Stimulated activated CD8-positive, alpha-beta memory T cell treated with anti-CD3 and anti-CD28 coated beads, Interleukin-4, amount 100 ng/mL, for 1 hour (primary cell): ENCODE results near the gene DMD.
"Not testable (repeated sequence)": the region's sequence is repeated elsewhere in the genome, so short reads cannot be mapped to it uniquely, and the experiment has no call there.

Experiments used
- DNase-seq, 2 donors: peaks; one replicate each; pipeline ENCODE4 v3.0.0-alpha.2; 2020; ENCODE audit warnings: low read depth in 2 of 2, low spot score in 1 of 2

The DMD gene

DNA sequence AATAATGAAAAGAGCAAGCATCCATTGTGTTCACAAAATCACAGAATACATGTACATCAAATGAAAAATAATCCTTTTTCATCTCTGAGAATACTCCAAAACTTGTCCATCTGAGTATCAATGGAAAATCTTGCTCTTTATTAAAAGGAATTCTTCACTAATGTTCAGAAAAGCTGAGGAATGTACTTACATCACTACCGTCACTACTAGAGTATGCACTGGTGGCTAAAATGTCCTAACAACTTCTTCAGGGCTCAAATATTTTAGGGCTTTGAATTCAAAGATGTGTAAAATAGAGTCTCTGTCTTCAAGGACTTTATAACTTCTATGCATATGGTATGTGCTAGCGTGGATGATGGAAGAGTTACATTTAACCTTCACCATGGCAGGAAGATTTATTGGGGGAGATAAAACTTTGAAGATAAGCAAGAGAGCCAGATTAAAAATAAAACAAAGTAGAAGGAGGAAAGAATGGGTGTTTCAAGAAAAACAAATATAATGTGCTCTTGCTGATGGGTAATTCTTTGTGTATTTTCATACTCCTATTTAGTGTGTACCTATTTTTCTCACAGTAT is 55.1 kb downstream of the DMD start:
- no peak for DNase-seq

- no peak for DNase-seq
Measured at GRCh38 chrX:33149580-33149979, 61.8 kb downstream of the DMD start.

DNA sequence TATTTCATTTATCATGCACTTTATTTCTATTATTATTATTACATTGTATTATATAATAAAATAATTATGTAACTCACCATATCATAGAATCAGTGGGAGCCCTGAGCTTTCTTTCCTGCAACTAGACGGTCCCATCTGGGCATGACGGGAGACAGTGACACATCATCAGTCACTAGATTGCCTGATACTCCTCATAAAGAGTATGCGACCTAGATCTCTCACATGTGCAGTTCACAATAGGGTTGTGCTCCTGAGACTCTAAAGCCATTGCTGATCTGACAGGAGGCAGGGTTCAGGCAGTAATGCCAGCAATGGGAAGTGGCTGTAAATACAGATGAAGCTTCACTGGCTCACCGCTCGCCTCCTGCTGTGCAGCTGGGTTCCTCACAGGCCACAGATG is 62.3 kb downstream of the DMD start:
- DNase-seq, result no peak

GRCh38 chrX:33142331-33142730 is 69.0 kb downstream of the DMD start:
- no peak for DNase-seq

DNA sequence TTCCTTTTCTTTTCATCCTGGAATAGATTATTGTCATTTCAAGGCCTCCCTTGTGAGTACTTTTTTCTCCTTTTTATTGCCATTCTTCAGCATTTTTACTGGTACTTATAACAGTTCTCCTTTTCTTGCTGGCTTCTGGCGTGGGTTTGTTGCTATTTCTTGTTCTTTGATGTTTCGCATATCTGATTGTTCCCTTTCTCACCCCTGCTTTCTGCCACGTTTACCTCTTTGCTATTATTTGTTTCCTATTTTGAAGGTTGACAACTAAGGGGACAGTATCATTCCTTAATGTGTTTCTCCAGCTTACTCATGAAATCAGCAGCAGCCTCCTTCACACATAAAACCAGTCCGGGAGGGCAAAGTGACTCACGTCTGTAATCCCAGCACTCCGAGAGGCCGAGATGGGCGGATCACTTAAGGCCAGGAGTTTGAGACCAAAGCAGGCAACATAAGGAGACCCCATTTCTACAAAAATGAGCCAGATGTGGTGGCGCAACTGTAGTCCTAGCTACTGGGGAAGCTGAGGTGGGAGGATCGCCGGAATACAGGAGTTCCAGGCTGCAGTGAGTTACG is 72.6 kb downstream of the DMD start:
- no peak for DNase-seq

- DNase-seq, result no peak
Measured at GRCh38 chrX:33134164-33134563, 77.2 kb downstream of the DMD start.

DNA sequence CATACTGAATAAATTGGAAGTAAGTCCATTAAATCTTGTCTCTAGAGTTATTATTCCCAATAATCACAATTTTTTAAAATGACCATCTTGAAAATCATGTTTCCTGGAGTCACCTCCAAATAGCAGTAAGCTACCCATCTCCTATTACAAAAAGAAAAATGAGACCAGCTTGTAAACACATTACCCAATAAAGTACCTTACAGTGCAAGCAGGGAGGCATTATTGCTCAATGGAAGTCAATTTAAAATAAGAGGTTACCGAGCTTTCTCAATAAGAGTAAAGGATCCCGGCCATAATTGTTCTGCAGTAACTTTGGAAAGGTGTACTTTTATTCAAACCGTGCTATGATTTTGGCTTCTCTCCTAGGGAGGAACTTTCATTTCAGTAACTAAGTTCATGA is 78.0 kb downstream of the DMD start:
- DNase-seq, result no peak

DNA sequence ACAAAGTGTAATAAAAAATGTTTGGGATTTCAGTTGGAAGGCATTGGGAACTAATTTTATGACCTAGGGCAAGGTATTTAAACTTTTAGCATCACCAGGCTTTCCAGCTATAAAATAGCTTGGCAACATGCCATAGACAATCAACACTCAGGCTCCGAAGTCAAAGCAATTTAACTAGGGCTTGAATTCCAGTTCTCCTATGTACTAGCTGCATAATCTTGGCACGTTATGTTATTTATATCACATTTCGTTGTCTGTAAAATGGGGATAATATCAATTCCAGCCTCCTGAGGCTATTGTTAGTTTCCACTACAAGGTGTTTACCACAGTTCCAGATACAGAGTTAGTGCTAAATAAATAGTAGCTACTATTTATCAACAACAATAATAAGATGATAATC is 78.8 kb downstream of the DMD start:
- DNase-seq, result no peak

DNA sequence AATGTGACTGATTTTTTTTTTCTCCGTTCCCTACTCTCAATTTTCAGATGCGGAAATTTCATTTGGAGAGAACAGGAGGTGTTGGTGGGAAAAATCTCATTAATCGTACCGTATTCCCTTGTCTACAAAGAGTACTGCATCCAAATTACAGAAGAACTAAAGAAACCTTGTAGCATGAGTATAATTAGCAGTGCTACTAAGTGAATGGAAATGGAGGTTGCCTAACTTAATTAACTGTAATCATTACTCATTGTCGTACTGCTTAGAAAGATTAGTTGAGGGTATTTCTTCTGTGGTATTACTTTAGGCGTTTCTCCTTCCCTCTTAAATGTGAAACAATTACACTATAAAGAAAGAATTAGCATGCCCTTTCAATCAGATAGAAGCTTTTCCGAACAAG is 81.7 kb downstream of the DMD start:
- no peak for DNase-seq

DNA sequence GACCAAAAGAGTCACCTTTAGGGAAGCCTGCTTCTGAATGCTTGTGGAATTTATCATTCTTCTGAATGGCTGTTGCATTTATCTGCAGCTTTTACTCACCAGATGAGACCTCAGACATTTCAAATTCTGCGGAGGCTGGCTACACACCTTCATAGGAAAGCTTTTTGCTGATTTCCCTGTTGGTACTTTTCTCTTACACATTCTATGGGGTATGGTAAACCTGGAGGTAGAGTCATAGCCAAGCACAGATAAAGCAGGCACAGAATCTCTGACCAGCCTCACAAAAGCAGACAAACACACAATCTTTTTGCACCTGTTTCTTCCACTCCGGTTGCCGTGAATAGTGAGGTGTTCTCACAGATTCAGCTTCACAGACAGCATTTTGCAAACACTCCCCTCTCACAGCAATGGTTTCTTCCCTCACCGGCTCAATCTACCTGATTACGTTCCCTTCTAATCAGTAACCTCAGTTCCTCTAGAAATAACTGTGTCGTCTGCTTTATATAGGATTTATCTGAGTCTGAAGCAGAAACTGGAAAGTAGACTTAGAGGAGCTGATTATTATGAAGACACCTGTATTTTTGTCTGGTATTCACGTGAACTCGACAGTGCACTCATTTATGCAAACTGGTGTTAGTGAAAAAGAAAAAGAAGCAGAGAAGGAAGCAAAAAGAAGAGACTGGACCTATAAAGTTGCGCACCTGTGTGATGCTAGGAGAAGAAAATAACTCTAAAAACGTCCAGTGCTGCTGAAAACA is 83.1 kb downstream of the DMD start:
- no peak for DNase-seq

DNA sequence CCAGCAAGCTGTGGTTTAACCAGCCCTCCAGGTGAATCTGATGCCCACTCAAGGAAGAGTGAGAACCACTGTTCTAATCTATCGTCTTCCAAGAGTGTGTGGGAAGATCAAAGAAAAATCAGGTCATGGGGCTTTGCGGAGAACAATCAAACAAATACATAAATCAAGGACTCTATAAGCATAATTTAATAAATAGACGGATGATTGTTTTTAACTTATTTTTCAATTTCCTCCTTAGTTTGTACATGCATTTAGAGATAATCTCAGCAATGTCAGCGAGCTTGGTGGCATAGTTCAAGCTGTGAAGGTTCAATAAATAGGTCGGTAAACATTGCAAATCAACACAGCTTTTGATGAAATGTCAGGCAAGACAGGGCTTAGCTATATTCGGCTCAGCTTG is 84.9 kb downstream of the DMD start:
- no peak for DNase-seq

DNA sequence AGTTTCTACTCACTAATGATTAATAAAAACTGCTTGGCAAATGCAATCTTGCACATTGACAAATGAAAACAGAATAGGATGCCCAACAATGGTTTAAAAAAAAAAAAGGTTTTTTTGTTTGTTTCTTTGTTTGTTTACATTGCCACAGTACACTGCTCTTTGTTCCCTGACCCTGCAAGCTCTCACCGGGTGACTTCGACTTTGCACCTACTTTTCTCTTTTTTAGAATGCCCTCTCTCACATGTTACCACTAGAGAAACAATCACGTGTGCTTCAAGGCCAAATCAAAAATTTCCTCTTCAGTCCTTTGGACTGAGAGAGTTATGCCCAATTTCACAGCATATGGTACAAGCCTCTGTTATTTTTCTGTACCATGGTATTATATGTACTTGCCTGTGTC is 101.5 kb downstream of the DMD start:
- DNase-seq, result no peak

GRCh38 chrX:33106737-33107136 is 104.6 kb downstream of the DMD start:
- DNase-seq, result no peak

DNA sequence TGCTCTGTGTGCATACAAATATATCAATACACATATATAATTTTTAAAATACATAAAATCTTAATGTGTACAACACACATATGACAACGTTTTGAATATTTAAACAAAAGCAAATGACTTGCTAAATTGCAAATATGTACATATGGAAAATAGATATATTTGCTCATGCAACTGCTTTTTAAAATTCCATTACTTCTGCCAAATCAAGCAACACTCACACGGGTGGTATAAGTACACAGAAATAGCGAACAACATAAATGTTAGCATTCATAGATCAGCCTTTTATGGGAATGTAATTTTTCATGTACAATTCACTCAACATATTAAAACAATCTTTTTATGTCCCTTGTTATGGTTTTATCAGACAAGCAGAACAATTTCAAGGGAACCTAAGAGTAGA is 116.3 kb downstream of the DMD start:
- no peak for DNase-seq

DNA sequence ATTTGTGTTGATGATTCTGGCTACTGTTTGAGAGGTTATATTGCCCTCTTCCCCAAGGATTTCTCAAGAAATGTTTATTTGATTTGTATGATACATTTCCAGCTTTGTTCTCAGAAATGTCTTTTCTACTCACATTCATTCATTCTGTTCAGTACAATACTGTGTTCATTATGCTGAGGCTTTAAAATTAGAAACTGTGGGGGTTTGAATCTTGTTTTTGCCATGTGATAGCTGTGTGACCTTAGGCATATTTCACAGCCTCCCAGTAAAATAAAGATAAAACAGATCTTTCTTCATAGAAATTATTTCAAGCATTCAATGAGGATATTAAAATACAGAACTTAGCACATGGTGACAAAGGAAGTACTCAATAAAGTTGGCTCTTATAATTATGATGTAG is 123.9 kb downstream of the DMD start:
- no peak for DNase-seq

DNA sequence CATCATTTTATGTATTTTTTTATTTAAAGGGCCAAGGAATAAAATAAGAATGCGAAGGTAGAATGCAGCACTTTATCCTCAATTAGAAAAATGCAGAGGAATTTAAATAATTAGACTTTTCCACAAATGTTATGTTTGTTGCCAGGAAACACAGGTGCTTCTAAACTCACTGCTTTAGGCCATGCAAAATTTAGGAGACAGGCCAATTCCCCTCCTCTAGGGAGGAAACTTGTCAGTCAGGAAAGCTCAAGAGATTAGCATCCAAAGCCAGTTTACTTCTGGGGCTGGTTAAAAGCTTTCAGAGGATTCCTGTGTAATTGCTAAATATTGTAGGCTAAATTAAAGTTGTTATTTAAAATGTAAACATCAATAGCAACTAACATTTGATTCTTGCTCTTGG is 124.5 kb downstream of the DMD start:
- no peak for DNase-seq

- no peak for DNase-seq
Measured at GRCh38 chrX:33082371-33082770, 129.0 kb downstream of the DMD start.

GRCh38 chrX:33078273-33078672 is 133.1 kb downstream of the DMD start:
- DNase-seq, result no peak

- not testable (repeated sequence) for DNase-seq
Measured at GRCh38 chrX:33073660-33074059, 137.7 kb downstream of the DMD start.

DNA sequence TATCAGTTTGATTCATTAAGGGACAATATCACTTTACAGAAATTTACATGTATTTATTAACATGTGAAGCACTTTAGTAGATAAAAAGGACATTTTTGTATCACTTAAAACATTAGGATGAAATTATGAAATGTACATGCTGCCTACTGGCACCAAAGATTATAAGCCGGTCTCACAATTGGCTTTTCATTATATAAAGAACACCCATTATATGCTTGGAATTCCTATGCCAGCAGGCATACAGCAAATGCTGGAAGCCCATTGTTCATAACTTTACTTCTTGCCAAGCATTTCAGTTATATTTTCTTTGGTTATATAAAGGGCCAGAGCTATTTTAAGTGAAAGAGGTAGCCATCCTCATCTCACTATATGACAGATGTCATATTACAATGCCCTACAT is 145.9 kb downstream of the DMD start:
- DNase-seq, result no peak

DNA sequence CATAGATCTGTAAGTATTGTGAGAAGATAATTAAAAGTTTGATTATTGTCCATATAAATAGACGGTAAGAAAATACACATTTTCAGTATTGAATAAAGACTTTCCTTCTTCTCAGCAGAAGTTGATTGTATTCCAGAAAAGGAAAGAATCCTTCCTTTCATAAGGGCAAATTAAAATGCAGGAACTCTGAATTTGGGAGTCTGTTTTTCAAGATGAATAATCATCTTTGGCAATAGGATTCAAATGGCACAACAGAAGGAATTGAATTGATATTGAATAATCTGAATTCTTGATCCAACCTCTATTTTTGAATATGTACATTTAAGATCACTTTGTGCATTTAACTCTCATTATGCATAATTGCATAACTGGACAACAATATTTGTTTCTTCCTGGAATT is 149.3 kb downstream of the DMD start:
- no peak for DNase-seq

- DNase-seq, result no peak
Measured at GRCh38 chrX:33053001-33053400, 158.3 kb downstream of the DMD start.

DNA sequence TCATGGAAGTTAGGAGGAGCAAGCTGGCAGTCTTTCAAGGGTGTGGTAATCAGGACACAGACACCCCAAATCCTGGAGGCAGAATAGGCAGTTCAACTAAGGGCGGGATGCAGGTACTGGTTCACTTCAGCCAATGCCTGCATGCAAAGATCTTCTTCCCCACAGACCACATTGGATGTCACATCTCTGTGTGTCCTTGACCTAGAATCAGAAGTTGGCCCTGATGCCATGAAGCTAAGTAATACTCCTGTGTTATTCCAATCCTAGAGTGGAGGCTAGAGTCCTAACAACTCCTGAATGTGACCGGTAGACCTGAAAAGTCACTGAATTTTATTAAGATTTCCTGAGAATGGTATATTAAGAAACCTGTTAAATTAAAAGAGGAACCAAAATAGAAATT is 165.5 kb downstream of the DMD start:
- DNase-seq, result no peak
